K562 (cell line): Measurements from ENCODE around the gene NBEAL2. TPM values are rescaled to one million over a fixed set of nuclear protein-coding genes. Genes with fewer than 3 reads are reported as not detected.

Experiments
- ATAC-seq: fragments of 200-7000 bp; cut with Tn5 transposase; 3 replicates; pipeline ENCODE4 v1.9.1; 2020; ENCODE audit warnings: moderate library complexity
- BruUV-seq: library from RNA; stranded (reverse); fragments of 400-500 nt; replicated peaks from 2 replicates; lab custom pipeline; 2021; lab: Mats Ljungman, UMichigan
- CTCF ChIA-PET: fragments of 300-600 bp; formaldehyde crosslinking; extraction: SDS; loops from one replicate; lab custom pipeline; 2021; ENCODE audit warnings: low intra/inter-chr PET ratio; lab: Yijun Ruan, JAX
- POLR2A ChIA-PET: fragments of 300-600, 350-650 bp; sonication (Branson Sonifier 250); formaldehyde crosslinking; extraction: SDS; loops from one replicate; lab custom pipeline; 2021; ENCODE audit warnings: antibody characterized with exemption, inconsistent platforms; lab: Yijun Ruan, JAX
- DNase-seq, 4 experiments: peaks; one replicate each; pipeline versions ENCODE4 v3.0.0 to v3.0.0-alpha.2; 2011 to 2018; ENCODE audit warnings: low spot score in 3 of 4, mixed read lengths in 3 of 4; ENCODE audit errors: extremely low read depth in 1 of 4
- FAIRE-seq: peaks from 2 replicates; lab custom pipeline; 2011; peaks lifted over from hg19 to GRCh38; lab: Jason Lieb, UNC
- H2AFZ ChIP-seq: 2 replicates; pipeline ENCODE4 v1.6.0; 2011; ENCODE audit warnings: low read depth, low read length, control low read depth, inconsistent platforms
- H3K27ac ChIP-seq: fragments of 200-600 bp; 3 replicates; pipeline ENCODE4 v1.8.0; 2011; ENCODE audit warnings: low read depth, mild to moderate bottlenecking, control low read depth, inconsistent platforms, low read length, moderate library complexity, mixed read lengths; ENCODE audit errors: extremely low read depth
- H3K27me3 ChIP-seq, 2 experiments: fragments of 300-600 bp in 1 of 2; 2 replicates in 1 of 2; 3 replicates in 1 of 2; pipeline versions ENCODE4 v1.6.0 to v1.8.0; 2011; ENCODE audit warnings: inconsistent platforms in 2 of 2, low read length in 2 of 2, mild to moderate bottlenecking in 1 of 2, mixed read lengths in 1 of 2, moderate library complexity in 1 of 2; ENCODE audit not compliant: control insufficient read depth in 2 of 2, insufficient read depth in 2 of 2
- H3K36me3 ChIP-seq: fragments of 300-600 bp; 3 replicates; pipeline ENCODE4 v1.8.0; 2011; ENCODE audit warnings: mild to moderate bottlenecking, low read length, inconsistent platforms; ENCODE audit not compliant: control insufficient read depth, insufficient read depth
- H3K4me1 ChIP-seq, 2 experiments: fragments of 200-600 bp in 1 of 2; replicated peaks in 1 of 2; 2 replicates in 1 of 2; 3 replicates in 1 of 2; pipeline versions ENCODE4 v1.5.1 to v1.8.0; 2011; ENCODE audit warnings: inconsistent platforms in 2 of 2, low read length in 2 of 2, mild to moderate bottlenecking in 1 of 2, mixed read lengths in 1 of 2, moderate library complexity in 1 of 2; ENCODE audit not compliant: control insufficient read depth in 2 of 2, insufficient read depth in 2 of 2
- H3K4me2 ChIP-seq: 2 replicates; pipeline ENCODE4 v1.6.1; 2011; ENCODE audit warnings: low read length, control low read depth, inconsistent platforms, mixed read lengths; ENCODE audit not compliant: insufficient read depth
- H3K4me3 ChIP-seq: fragments of 200-600 bp; sonication (generic), shearing (Covaris generic); 2 replicates; pipeline ENCODE4 v1.5.1; 2016; ENCODE audit warnings: control low read depth, inconsistent platforms
- H3K79me2 ChIP-seq: fragments of 200-600 bp; 3 replicates; pipeline ENCODE4 v1.8.0; 2011; ENCODE audit warnings: low read length, inconsistent platforms; ENCODE audit not compliant: control insufficient read depth, insufficient read depth
- H3K9ac ChIP-seq, 2 experiments: 2 replicates each; pipeline versions ENCODE4 v1.6.0 to v1.6.1; 2011; ENCODE audit warnings: low read depth in 2 of 2, low read length in 2 of 2, control low read depth in 1 of 2, inconsistent platforms in 1 of 2, mild to moderate bottlenecking in 1 of 2, mixed read lengths in 1 of 2; ENCODE audit not compliant: insufficient read depth in 1 of 2
- H3K9me1 ChIP-seq: one replicate; pipeline ENCODE4 v1.6.0; 2011; ENCODE audit warnings: inconsistent platforms, mild to moderate bottlenecking, low read length, moderate library complexity; ENCODE audit not compliant: control insufficient read depth, insufficient read depth
- H3K9me3 ChIP-seq: replicated peaks from 2 replicates; pipeline ENCODE4 v1.5.1; 2011; ENCODE audit warnings: low read depth, low read length, inconsistent platforms; ENCODE audit not compliant: control insufficient read depth, insufficient read depth
- H4K20me1 ChIP-seq: replicated peaks from 2 replicates; pipeline ENCODE4 v1.6.1; 2011; ENCODE audit warnings: low read length, inconsistent platforms, mixed read lengths; ENCODE audit not compliant: control insufficient read depth, insufficient read depth
- CTCF ChIP-seq, 3 experiments: IDR thresholded peaks in 2 of 3; conservative IDR thresholded peaks in 1 of 3; 2 replicates each; pipeline ENCODE4 v1.5.1; 2011 to 2012; ENCODE audit warnings: low read length in 3 of 3, mild to moderate bottlenecking in 3 of 3, control low read depth in 2 of 3, improper control_type of control experiment in 1 of 3, inconsistent platforms in 1 of 3, low read depth in 1 of 3, mixed read lengths in 1 of 3, moderate library complexity in 1 of 3; ENCODE audit not compliant: insufficient read depth in 2 of 3
- SRSF1 ChIP-seq: fragments of 200-400 bp; formaldehyde crosslinking; IDR thresholded peaks from 2 replicates; pipeline ENCODE4 v1.6.1; 2017; ENCODE audit warnings: mild to moderate bottlenecking, low read depth, low read length, moderate library complexity
- THRB ChIP-seq: fragments of 450-650 bp; formaldehyde crosslinking; conservative IDR thresholded peaks from 2 replicates; pipeline ENCODE4 v1.4.0; 2022; ENCODE audit warnings: mild to moderate bottlenecking, missing genetic modification characterization
- ZBTB40 ChIP-seq, 2 experiments: fragments of 450-650 bp in 1 of 2; sonication (generic) in 1 of 2; formaldehyde crosslinking in 1 of 2; IDR thresholded peaks; 2 replicates each; pipeline versions ENCODE4 v1.7.1 to v1.9.0; 2016 to 2022; ENCODE audit warnings: inconsistent platforms in 1 of 2, mild to moderate bottlenecking in 1 of 2, missing genetic modification reagents in 1 of 2
- WGBS: fragments of 100-300 bp; shearing (Covaris generic); methylation state at CpG from one replicate; pipeline ENCODE4 v1.1.6; 2016; ENCODE audit warnings: low coverage, mixed read lengths; ENCODE audit not compliant: insufficient coverage; ENCODE audit errors: missing lambda C conversion rate; 5-methylcytosine and 5-hydroxymethylcytosine counted together
- in situ Hi-C: fragments of 300-500 bp; cut with MboI; formaldehyde crosslinking; loops from 4 replicates; pipeline ENCODE4 v1.15.0; 2018; ENCODE audit warnings: inconsistent platforms, mixed read lengths
- intact Hi-C: fragments of 100-400 bp; cut with micrococcal nuclease; formaldehyde crosslinking; loops from 2 replicates; pipeline ENCODE4 v1.14.2; 2022
- polyA plus RNA-seq, 8 experiments: library from polyadenylated mRNA; depleted of rRNA in 4 of 8; stranded (reverse) in 5 of 8; unstranded in 3 of 8; fragments of >200 nt; fragmentation: Nextera tagmentation in 2 of 8; fragmentation: Illumina TruSeq in 1 of 8; extraction: Ambion mirVana in 2 of 8; extraction: Trizol in 1 of 8; gene quantifications; 2 replicates each; pipeline versions ENCODE4 v1.2.1 to v1.2.3, GENCODE V29; 2011 to 2014; ENCODE audit warnings: inconsistent platforms in 1 of 8, missing spikeins in 1 of 8
- total RNA-seq, 7 experiments: library from RNA; depleted of rRNA in 6 of 7; stranded (reverse); fragments of >200 nt in 6 of 7; fragmentation: Illumina TruSeq in 2 of 7; extraction: Trizol in 2 of 7; gene quantifications; 2 replicates each; pipeline versions ENCODE4 v1.2.1 to v1.2.3, GENCODE V29; 2011 to 2021; ENCODE audit warnings: low replicate concordance in 1 of 7

Gene NBEAL2
- total and polyA plus RNA-seq, 9 of the 15 experiments (the other 6 are each of a cell fraction or from before 2014, with no cell fraction given): 0.06 to 114 (median 29.6) TPM

- Histone ChIP-seq H3K9me3 (no peaks in the 10 kb centered on the region), H3K4me1 (peaks cover 39 to 40% of the 10 kb centered on the region in 2 experiments), H3K4me2 (no peak overlapping the region), H3K27ac (no peak overlapping the region), H3K36me3 (peaks cover 76% of the 10 kb centered on the region), H3K79me2 (peaks cover 95% of the 10 kb centered on the region), H3K27me3 (no peaks in the 10 kb centered on the region), H3K9me1 (peaks cover 10% of the 10 kb centered on the region), H4K20me1 (peaks cover 33% of the 10 kb centered on the region), H2AFZ (no peak overlapping the region), H3K4me3 (no peak overlapping the region), H3K9ac (peak overlapping the region in 1 of 2 experiments; percentile 77; a peak in 2 of 4 replicates)
- FAIRE-seq (no peak), ATAC-seq (peak; percentile 43), DNase-seq (no peak)
- ChIA-PET POLR2A (interaction anchor here (1.0 to 3.0 kb wide), 10 partner anchors 10 to 55 kb away, joined by 3 to 10 read pairs (median 5); no protein-coding TSS in a partner anchor), CTCF (interaction anchor here (1.2 kb wide), 1 partner anchor 66 kb away, joined by 6 read pairs; no protein-coding TSS in a partner anchor)
- in situ Hi-C loops: no loop called here
- intact Hi-C loops: loop anchor here (5.0 kb wide), 1 partner anchor 45 kb away; the partner anchor contains the start of genes CCDC12 and NBEAL2
- no TSS peak for BruUV-seq
- WGBS: 50% methylated on average over 7 of the region's 7 CpGs
- peak in 2 of 3 experiments; percentile 42 to 47; a peak in 4 of 6 replicates for TF ChIP-seq CTCF (IDR thresholded peaks at IDR 0.05 in 2 of 3, conservative IDR thresholded peaks at IDR 0.05 in 1 of 3; ENCODE audit: insufficient read depth in 2 of 3, low read depth in 1 of 3, low read length in 3 of 3)
- no peak for TF ChIP-seq THRB (CRISPR knock-in tag)
- TF ChIP-seq SRSF1: no peak
- TF ChIP-seq ZBTB40 (IDR thresholded peaks at IDR 0.05): no peak
- TF ChIP-seq ZBTB40 (CRISPR knock-in tag; IDR thresholded peaks at IDR 0.05): no peak
Observed at GRCh38 chr3:46932455-46933225, 46.8 kb upstream of the NBEAL2 start.
